WTC11 (cell line): ENCODE results near the gene RWDD4. TPM values are rescaled to one million over a fixed set of nuclear protein-coding genes. Genes with fewer than 3 reads are reported as not detected.

Experiments used
- ATAC-seq: fragments of 200-7000 bp; cut with Tn5 transposase; 2 replicates; pipeline ENCODE4 v1.10.0; 2021; ENCODE audit warnings: mild to moderate bottlenecking, moderate library complexity
- CTCF ChIA-PET: fragments of 300-600 bp; sonication (Branson Sonifier 250); formaldehyde crosslinking; loops from one replicate; lab custom pipeline; 2021; ENCODE audit warnings: antibody characterized with exemption; lab: Charles Lee
- POLR2A ChIA-PET: fragments of 350-600 bp; sonication (Branson Sonifier 250); formaldehyde crosslinking; loops from one replicate; lab custom pipeline; 2021; ENCODE audit warnings: antibody characterized with exemption; lab: Charles Lee
- DNase-seq: peaks from one replicate; pipeline ENCODE4 v3.0.0; 2021; ENCODE audit warnings: low spot score
- H3K27ac Mint-ChIP-seq: 2 replicates; pipeline ENCODE4 v1.8.0; 2021; ENCODE audit warnings: mixed read lengths
- H3K27me3 Mint-ChIP-seq: 2 replicates; pipeline ENCODE4 v1.8.0; 2021; ENCODE audit warnings: low read depth, mild to moderate bottlenecking, moderate library complexity, mixed read lengths
- H3K36me3 Mint-ChIP-seq: 2 replicates; pipeline ENCODE4 v1.8.0; 2021; ENCODE audit warnings: mixed read lengths
- H3K4me1 Mint-ChIP-seq: 2 replicates; pipeline ENCODE4 v1.8.0; 2022; ENCODE audit warnings: mixed read lengths
- H3K4me3 Mint-ChIP-seq: 2 replicates; pipeline ENCODE4 v1.8.0; 2021; ENCODE audit warnings: mild to moderate bottlenecking, moderate library complexity, mixed read lengths
- H3K9me3 Mint-ChIP-seq: 2 replicates; pipeline ENCODE4 v1.8.0; 2021; ENCODE audit warnings: mixed read lengths
- CREB1 ChIP-seq: sonication (generic); formaldehyde crosslinking; IDR thresholded peaks from 2 replicates; pipeline ENCODE4 v1.8.0; 2023; ENCODE audit warnings: mild to moderate bottlenecking, missing genetic modification reagents
- ELF4 ChIP-seq: sonication (generic); formaldehyde crosslinking; IDR thresholded peaks from 2 replicates; pipeline ENCODE4 v1.8.1; 2022; ENCODE audit warnings: low read depth, mild to moderate bottlenecking, moderate library complexity, missing genetic modification reagents
- GRHL2 ChIP-seq: fragments of 250-450 bp; sonication (Bioruptor Pico); IDR thresholded peaks from 2 replicates; pipeline ENCODE4 v1.8.0; 2022; ENCODE audit warnings: mild to moderate bottlenecking, moderate library complexity; ENCODE audit not compliant: insufficient replicate concordance, severe bottlenecking
- GTF2I ChIP-seq: fragments of 250-450 bp; sonication (Bioruptor Pico); conservative IDR thresholded peaks from 2 replicates; pipeline ENCODE4 v1.4.0; 2021; ENCODE audit warnings: mild to moderate bottlenecking
- JAZF1 ChIP-seq: fragments of 250-450 bp; sonication (Bioruptor Pico); IDR thresholded peaks from 2 replicates; pipeline ENCODE4 v1.9.0; 2021; ENCODE audit warnings: moderate library complexity, mild to moderate bottlenecking, inconsistent platforms
- KAT7 ChIP-seq: sonication (generic); formaldehyde crosslinking; IDR thresholded peaks from 2 replicates; pipeline ENCODE4 v1.8.1; 2023; ENCODE audit warnings: missing genetic modification reagents, mild to moderate bottlenecking, borderline replicate concordance
- MYBL2 ChIP-seq: sonication (generic); formaldehyde crosslinking; IDR thresholded peaks from 2 replicates; pipeline ENCODE4 v1.8.1; 2023; ENCODE audit warnings: mild to moderate bottlenecking, moderate library complexity, missing genetic modification reagents
- NFATC4 ChIP-seq: fragments of 250-450 bp; sonication (Bioruptor Pico); IDR thresholded peaks from 2 replicates; pipeline ENCODE4 v1.9.0; 2021; ENCODE audit warnings: mild to moderate bottlenecking
- NFE2L1 ChIP-seq: sonication (generic); formaldehyde crosslinking; IDR thresholded peaks from 2 replicates; pipeline ENCODE4 v1.8.1; 2023; ENCODE audit warnings: missing genetic modification reagents
- NR3C1 ChIP-seq: sonication (generic); formaldehyde crosslinking; conservative IDR thresholded peaks from 2 replicates; pipeline ENCODE4 v1.8.1; 2023; ENCODE audit warnings: low read depth, mild to moderate bottlenecking, missing genetic modification reagents
- PRRX2 ChIP-seq: fragments of 250-450 bp; sonication (Bioruptor Pico); IDR thresholded peaks from 2 replicates; pipeline ENCODE4 v1.8.0; 2021; ENCODE audit warnings: mild to moderate bottlenecking
- SMAD3 ChIP-seq: sonication (generic); formaldehyde crosslinking; IDR thresholded peaks from 2 replicates; pipeline ENCODE4 v1.8.0; 2022; ENCODE audit warnings: missing genetic modification reagents, mild to moderate bottlenecking, borderline replicate concordance
- TCF7 ChIP-seq: sonication (generic); formaldehyde crosslinking; IDR thresholded peaks from 2 replicates; pipeline ENCODE4 v1.8.0; 2022; ENCODE audit warnings: mild to moderate bottlenecking, low read depth, missing genetic modification reagents, moderate library complexity
- TEAD1 ChIP-seq: sonication (generic); formaldehyde crosslinking; IDR thresholded peaks from 2 replicates; pipeline ENCODE4 v1.8.0; 2022; ENCODE audit warnings: mild to moderate bottlenecking, missing genetic modification reagents
- ZNF423 ChIP-seq: fragments of 250-450 bp; sonication (Bioruptor Pico); IDR thresholded peaks from 2 replicates; pipeline ENCODE4 v2.1.2; 2022; ENCODE audit warnings: mild to moderate bottlenecking, moderate library complexity
- total RNA-seq: library from RNA; stranded (reverse); gene quantifications from 3 replicates; pipeline ENCODE4 v1.2.3, GENCODE V29; 2021
- TF ChIP-seq, protein P1 (sequence below): sonication (generic); formaldehyde crosslinking; IDR thresholded peaks from 2 replicates; pipeline ENCODE4 v1.8.0; 2022; ENCODE audit warnings: mild to moderate bottlenecking, missing genetic modification reagents
- TF ChIP-seq, protein P2 (sequence below): sonication (generic); formaldehyde crosslinking; IDR thresholded peaks from 2 replicates; pipeline ENCODE4 v1.8.1; 2022; ENCODE audit warnings: low read depth, missing genetic modification reagents, borderline replicate concordance
- TF ChIP-seq, protein P3 (sequence below): sonication (generic); formaldehyde crosslinking; IDR thresholded peaks from 2 replicates; pipeline ENCODE4 v1.8.0; 2022; ENCODE audit warnings: mild to moderate bottlenecking, missing genetic modification reagents
- TF ChIP-seq, protein P4 (sequence below): sonication (generic); formaldehyde crosslinking; IDR thresholded peaks from 2 replicates; pipeline ENCODE4 v1.8.0; 2023; ENCODE audit warnings: mild to moderate bottlenecking, missing genetic modification reagents
- TF ChIP-seq, protein P5 (sequence below): sonication (generic); formaldehyde crosslinking; IDR thresholded peaks from 2 replicates; pipeline ENCODE4 v1.8.0; 2022; ENCODE audit warnings: mild to moderate bottlenecking, missing genetic modification reagents
- TF ChIP-seq, protein P6 (sequence below): sonication (generic); formaldehyde crosslinking; IDR thresholded peaks from 2 replicates; pipeline ENCODE4 v1.8.1; 2023; ENCODE audit warnings: mild to moderate bottlenecking, missing genetic modification reagents, moderate library complexity
- TF ChIP-seq, protein P7 (sequence below): sonication (generic); formaldehyde crosslinking; IDR thresholded peaks from 2 replicates; pipeline ENCODE4 v1.8.1; 2023; ENCODE audit warnings: mild to moderate bottlenecking, missing genetic modification reagents
- TF ChIP-seq, protein P8 (sequence below): sonication (generic); formaldehyde crosslinking; IDR thresholded peaks from 2 replicates; pipeline ENCODE4 v1.8.0; 2023; ENCODE audit warnings: missing genetic modification reagents, mild to moderate bottlenecking, borderline replicate concordance

RWDD4 gene
- total RNA-seq, 1 experiment from 2014 or later, result 17.8 TPM

DNA sequence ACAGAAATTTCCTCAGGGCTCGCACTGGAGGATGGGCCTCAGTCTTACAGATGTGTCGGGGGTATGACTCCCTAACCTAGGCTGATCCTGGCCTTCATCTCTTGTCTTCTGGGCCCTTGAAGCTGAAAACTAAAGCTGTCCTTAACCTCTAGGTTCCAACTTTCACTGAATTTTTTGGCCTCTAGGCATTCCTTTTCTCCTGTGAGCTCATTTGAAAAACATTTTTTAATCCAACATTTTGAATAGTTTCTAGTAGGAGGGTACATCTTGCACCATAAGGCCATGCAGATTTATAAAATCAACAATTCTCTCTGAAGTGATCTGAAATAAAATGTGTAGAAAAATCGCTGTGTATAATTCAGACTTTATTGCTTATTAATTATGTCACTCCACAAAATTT, 19.7 kb downstream of the RWDD4 start:
- Mint-ChIP-seq H3K27me3 (no peaks in the 10 kb centered on the region), H3K36me3 (peaks cover 9% of the 10 kb centered on the region)
- TF ChIP-seq, protein P1, sequence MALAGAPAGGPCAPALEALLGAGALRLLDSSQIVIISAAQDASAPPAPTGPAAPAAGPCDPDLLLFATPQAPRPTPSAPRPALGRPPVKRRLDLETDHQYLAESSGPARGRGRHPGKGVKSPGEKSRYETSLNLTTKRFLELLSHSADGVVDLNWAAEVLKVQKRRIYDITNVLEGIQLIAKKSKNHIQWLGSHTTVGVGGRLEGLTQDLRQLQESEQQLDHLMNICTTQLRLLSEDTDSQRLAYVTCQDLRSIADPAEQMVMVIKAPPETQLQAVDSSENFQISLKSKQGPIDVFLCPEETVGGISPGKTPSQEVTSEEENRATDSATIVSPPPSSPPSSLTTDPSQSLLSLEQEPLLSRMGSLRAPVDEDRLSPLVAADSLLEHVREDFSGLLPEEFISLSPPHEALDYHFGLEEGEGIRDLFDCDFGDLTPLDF (CRISPR knock-in tag), result no peak
- TF ChIP-seq, protein P2, sequence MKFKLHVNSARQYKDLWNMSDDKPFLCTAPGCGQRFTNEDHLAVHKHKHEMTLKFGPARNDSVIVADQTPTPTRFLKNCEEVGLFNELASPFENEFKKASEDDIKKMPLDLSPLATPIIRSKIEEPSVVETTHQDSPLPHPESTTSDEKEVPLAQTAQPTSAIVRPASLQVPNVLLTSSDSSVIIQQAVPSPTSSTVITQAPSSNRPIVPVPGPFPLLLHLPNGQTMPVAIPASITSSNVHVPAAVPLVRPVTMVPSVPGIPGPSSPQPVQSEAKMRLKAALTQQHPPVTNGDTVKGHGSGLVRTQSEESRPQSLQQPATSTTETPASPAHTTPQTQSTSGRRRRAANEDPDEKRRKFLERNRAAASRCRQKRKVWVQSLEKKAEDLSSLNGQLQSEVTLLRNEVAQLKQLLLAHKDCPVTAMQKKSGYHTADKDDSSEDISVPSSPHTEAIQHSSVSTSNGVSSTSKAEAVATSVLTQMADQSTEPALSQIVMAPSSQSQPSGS (CRISPR knock-in tag), result no peak
- TF ChIP-seq, protein P3, sequence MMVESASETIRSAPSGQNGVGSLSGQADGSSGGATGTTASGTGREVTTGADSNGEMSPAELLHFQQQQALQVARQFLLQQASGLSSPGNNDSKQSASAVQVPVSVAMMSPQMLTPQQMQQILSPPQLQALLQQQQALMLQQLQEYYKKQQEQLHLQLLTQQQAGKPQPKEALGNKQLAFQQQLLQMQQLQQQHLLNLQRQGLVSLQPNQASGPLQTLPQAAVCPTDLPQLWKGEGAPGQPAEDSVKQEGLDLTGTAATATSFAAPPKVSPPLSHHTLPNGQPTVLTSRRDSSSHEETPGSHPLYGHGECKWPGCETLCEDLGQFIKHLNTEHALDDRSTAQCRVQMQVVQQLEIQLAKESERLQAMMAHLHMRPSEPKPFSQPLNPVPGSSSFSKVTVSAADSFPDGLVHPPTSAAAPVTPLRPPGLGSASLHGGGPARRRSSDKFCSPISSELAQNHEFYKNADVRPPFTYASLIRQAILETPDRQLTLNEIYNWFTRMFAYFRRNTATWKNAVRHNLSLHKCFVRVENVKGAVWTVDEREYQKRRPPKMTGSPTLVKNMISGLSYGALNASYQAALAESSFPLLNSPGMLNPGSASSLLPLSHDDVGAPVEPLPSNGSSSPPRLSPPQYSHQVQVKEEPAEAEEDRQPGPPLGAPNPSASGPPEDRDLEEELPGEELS (CRISPR knock-in tag), result no peak
- no peak for TF ChIP-seq ZNF423 (CRISPR knock-in tag)
- TF ChIP-seq, protein P4, sequence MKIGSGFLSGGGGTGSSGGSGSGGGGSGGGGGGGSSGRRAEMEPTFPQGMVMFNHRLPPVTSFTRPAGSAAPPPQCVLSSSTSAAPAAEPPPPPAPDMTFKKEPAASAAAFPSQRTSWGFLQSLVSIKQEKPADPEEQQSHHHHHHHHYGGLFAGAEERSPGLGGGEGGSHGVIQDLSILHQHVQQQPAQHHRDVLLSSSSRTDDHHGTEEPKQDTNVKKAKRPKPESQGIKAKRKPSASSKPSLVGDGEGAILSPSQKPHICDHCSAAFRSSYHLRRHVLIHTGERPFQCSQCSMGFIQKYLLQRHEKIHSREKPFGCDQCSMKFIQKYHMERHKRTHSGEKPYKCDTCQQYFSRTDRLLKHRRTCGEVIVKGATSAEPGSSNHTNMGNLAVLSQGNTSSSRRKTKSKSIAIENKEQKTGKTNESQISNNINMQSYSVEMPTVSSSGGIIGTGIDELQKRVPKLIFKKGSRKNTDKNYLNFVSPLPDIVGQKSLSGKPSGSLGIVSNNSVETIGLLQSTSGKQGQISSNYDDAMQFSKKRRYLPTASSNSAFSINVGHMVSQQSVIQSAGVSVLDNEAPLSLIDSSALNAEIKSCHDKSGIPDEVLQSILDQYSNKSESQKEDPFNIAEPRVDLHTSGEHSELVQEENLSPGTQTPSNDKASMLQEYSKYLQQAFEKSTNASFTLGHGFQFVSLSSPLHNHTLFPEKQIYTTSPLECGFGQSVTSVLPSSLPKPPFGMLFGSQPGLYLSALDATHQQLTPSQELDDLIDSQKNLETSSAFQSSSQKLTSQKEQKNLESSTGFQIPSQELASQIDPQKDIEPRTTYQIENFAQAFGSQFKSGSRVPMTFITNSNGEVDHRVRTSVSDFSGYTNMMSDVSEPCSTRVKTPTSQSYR, result no peak
- TF ChIP-seq, all 79 proteins: peak for 0
- Mint-ChIP-seq H3K4me3 (no peak overlapping the region), H3K27ac (no peak overlapping the region), H3K9me3 (no peaks in the 10 kb centered on the region), H3K4me1 (peaks cover 27% of the 10 kb centered on the region)
- ChIA-PET POLR2A (no interaction called here), CTCF (no interaction called here)
- ATAC-seq, result no peak
- DNase-seq, result no peak

DNA sequence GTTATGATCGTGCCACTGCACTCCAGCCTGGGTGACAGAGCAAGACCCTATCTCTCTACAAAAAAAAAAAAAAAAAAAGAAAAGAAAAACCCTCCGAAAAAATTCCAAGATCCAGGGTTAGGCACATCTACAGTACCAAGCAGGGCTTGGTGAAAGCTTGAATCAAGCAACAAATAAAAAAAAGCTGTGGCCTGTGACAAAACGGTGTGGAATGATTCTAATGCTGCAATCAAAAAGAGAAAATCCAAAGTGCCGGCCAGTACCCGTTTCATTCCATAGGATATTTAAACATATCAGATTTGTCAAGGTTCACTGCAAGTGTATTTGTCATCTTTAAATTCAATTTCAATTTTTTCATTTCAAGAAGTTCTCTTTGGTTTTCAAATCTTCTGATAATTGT, 20.5 kb downstream of the RWDD4 start:
- Mint-ChIP-seq H3K27ac (no peak overlapping the region), H3K9me3 (no peaks in the 10 kb centered on the region)
- CTCF ChIA-PET, result no interaction called here

DNA sequence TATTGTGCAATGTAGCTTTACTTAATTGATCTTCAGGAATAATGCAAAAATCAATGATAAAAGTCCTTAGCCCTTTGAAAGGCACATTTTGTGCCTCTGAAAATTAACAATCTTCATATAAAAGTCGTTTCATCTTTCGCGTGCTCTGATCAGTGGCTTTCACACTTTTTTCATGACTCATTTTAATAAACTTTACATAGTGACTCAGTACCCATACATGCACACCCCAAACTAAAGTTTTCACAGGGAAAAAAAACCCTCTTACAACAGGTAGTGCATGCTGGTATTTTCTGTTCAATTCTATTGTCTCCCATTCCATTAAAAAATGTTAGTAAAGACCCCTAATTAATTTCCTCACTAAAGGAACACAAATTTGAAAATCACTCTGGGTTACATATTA, 21.5 kb downstream of the RWDD4 start:
- ChIA-PET CTCF (no interaction called here), POLR2A (no interaction called here)
- no peak for ATAC-seq
- H3K4me3 Mint-ChIP-seq, result no peak overlapping the region
- H3K4me1 Mint-ChIP-seq, result peaks cover 37% of the 10 kb centered on the region
- no peak for DNase-seq
- no peaks in the 10 kb centered on the region for H3K27me3 Mint-ChIP-seq
- H3K36me3 Mint-ChIP-seq, result peaks cover 2% of the 10 kb centered on the region; the same call in 1 of the 2 replicates
- H3K9me3 Mint-ChIP-seq, result no peaks in the 10 kb centered on the region
- peak overlapping the region; percentile 39 for H3K27ac Mint-ChIP-seq
- TF ChIP-seq KAT7 (CRISPR knock-in tag) (no peak), SMAD3 (CRISPR knock-in tag) (no peak), TCF7 (no peak), CREB1 (CRISPR knock-in tag) (no peak)
- TF ChIP-seq, protein P5, sequence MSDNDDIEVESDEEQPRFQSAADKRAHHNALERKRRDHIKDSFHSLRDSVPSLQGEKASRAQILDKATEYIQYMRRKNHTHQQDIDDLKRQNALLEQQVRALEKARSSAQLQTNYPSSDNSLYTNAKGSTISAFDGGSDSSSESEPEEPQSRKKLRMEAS (CRISPR knock-in tag), result no peak
- TF ChIP-seq, protein P6, sequence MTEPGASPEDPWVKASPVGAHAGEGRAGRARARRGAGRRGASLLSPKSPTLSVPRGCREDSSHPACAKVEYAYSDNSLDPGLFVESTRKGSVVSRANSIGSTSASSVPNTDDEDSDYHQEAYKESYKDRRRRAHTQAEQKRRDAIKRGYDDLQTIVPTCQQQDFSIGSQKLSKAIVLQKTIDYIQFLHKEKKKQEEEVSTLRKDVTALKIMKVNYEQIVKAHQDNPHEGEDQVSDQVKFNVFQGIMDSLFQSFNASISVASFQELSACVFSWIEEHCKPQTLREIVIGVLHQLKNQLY (CRISPR knock-in tag), result no peak
- TF ChIP-seq, protein P7, sequence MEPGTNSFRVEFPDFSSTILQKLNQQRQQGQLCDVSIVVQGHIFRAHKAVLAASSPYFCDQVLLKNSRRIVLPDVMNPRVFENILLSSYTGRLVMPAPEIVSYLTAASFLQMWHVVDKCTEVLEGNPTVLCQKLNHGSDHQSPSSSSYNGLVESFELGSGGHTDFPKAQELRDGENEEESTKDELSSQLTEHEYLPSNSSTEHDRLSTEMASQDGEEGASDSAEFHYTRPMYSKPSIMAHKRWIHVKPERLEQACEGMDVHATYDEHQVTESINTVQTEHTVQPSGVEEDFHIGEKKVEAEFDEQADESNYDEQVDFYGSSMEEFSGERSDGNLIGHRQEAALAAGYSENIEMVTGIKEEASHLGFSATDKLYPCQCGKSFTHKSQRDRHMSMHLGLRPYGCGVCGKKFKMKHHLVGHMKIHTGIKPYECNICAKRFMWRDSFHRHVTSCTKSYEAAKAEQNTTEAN, result no peak
- TF ChIP-seq, protein P8, sequence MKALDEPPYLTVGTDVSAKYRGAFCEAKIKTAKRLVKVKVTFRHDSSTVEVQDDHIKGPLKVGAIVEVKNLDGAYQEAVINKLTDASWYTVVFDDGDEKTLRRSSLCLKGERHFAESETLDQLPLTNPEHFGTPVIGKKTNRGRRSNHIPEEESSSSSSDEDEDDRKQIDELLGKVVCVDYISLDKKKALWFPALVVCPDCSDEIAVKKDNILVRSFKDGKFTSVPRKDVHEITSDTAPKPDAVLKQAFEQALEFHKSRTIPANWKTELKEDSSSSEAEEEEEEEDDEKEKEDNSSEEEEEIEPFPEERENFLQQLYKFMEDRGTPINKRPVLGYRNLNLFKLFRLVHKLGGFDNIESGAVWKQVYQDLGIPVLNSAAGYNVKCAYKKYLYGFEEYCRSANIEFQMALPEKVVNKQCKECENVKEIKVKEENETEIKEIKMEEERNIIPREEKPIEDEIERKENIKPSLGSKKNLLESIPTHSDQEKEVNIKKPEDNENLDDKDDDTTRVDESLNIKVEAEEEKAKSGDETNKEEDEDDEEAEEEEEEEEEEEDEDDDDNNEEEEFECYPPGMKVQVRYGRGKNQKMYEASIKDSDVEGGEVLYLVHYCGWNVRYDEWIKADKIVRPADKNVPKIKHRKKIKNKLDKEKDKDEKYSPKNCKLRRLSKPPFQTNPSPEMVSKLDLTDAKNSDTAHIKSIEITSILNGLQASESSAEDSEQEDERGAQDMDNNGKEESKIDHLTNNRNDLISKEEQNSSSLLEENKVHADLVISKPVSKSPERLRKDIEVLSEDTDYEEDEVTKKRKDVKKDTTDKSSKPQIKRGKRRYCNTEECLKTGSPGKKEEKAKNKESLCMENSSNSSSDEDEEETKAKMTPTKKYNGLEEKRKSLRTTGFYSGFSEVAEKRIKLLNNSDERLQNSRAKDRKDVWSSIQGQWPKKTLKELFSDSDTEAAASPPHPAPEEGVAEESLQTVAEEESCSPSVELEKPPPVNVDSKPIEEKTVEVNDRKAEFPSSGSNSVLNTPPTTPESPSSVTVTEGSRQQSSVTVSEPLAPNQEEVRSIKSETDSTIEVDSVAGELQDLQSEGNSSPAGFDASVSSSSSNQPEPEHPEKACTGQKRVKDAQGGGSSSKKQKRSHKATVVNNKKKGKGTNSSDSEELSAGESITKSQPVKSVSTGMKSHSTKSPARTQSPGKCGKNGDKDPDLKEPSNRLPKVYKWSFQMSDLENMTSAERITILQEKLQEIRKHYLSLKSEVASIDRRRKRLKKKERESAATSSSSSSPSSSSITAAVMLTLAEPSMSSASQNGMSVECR (CRISPR knock-in tag), result no peak

More for the DNA sequence above, 20.5 kb downstream of the RWDD4 start:
- POLR2A ChIA-PET, result no interaction called here
- Mint-ChIP-seq H3K4me3 (no peak overlapping the region), H3K36me3 (peaks cover 4% of the 10 kb centered on the region; the same call in 1 of the 2 replicates), H3K27me3 (no peaks in the 10 kb centered on the region), H3K4me1 (peaks cover 35% of the 10 kb centered on the region)
- ATAC-seq (no peak), DNase-seq (no peak)
- no peak for TF ChIP-seq JAZF1 (CRISPR knock-in tag)
- TF ChIP-seq ELF4 (CRISPR knock-in tag), result no peak
- TF ChIP-seq NFATC4 (CRISPR knock-in tag), result no peak
- TF ChIP-seq CREB1 (CRISPR knock-in tag), result no peak
- no peak for TF ChIP-seq TEAD1 (CRISPR knock-in tag)
- TF ChIP-seq GTF2I (CRISPR knock-in tag), result no peak
- no peak for TF ChIP-seq NR3C1
- TF ChIP-seq PRRX2, result no peak
- TF ChIP-seq, protein P5 (CRISPR knock-in tag), result no peak
- no peak for TF ChIP-seq MYBL2 (CRISPR knock-in tag)
- no peak for TF ChIP-seq GRHL2 (CRISPR knock-in tag)
- TF ChIP-seq NFE2L1, result no peak
